SK-N-SH treated with all-trans-retinoic acid at 6 μM for 48 hours (cell line): ENCODE data around the gene SSC4D.
"Not testable (repeated sequence)": the region's sequence is repeated elsewhere in the genome, so short reads cannot be mapped to it uniquely, and the experiment has no call there.

Experiments used
- ATAC-seq: fragments of 200-7000 bp; cut with Tn5 transposase; 3 replicates; pipeline ENCODE4 v1.9.1; 2020; ENCODE audit warnings: mild to moderate bottlenecking, moderate library complexity
- ARNTL ChIP-seq: fragments of 450-650 bp; formaldehyde crosslinking; IDR thresholded peaks from 2 replicates; pipeline ENCODE4 v1.5.0; 2020; ENCODE audit warnings: low read depth, mild to moderate bottlenecking, moderate library complexity, borderline replicate concordance
- BACH2 ChIP-seq: fragments of 250-450 bp; sonication (Bioruptor Pico); IDR thresholded peaks from 2 replicates; pipeline ENCODE4 v1.9.0; 2021; ENCODE audit warnings: mild to moderate bottlenecking, borderline replicate concordance
- CREB5 ChIP-seq: fragments of 250-450 bp; sonication (Bioruptor Pico); IDR thresholded peaks from 2 replicates; pipeline ENCODE4 v1.5.1; 2020; ENCODE audit warnings: low read depth, mild to moderate bottlenecking, moderate library complexity
- CSDC2 ChIP-seq: fragments of 250-450 bp; sonication (Bioruptor Pico); IDR thresholded peaks from 2 replicates; pipeline ENCODE4 v1.5.0; 2020; ENCODE audit warnings: mild to moderate bottlenecking, moderate library complexity
- GLIS3 ChIP-seq: fragments of 250-450 bp; sonication (Bioruptor Pico); IDR thresholded peaks from 2 replicates; pipeline ENCODE4 v1.5.0; 2020; ENCODE audit warnings: mild to moderate bottlenecking, moderate library complexity
- ISL1 ChIP-seq: fragments of 250-450 bp; sonication (Bioruptor Pico); IDR thresholded peaks from 2 replicates; pipeline ENCODE4 v2.1.2; 2022; ENCODE audit warnings: mild to moderate bottlenecking, moderate library complexity
- PPARA ChIP-seq: fragments of 250-450 bp; sonication (Bioruptor Pico); IDR thresholded peaks from 2 replicates; pipeline ENCODE4 v1.5.0; 2020; ENCODE audit warnings: mild to moderate bottlenecking, borderline replicate concordance
- RARB ChIP-seq: fragments of 250-450 bp; sonication (Bioruptor Pico); IDR thresholded peaks from 2 replicates; pipeline ENCODE4 v1.8.0; 2021; ENCODE audit warnings: mild to moderate bottlenecking, moderate library complexity
- SNAI2 ChIP-seq: fragments of 250-450 bp; sonication (Bioruptor Pico); IDR thresholded peaks from 2 replicates; pipeline ENCODE4 v1.5.0; 2020; ENCODE audit warnings: mild to moderate bottlenecking, moderate library complexity
- TCF4 ChIP-seq: fragments of 250-450 bp; sonication (Bioruptor Pico); IDR thresholded peaks from 2 replicates; pipeline ENCODE4 v1.8.0; 2021; ENCODE audit warnings: mild to moderate bottlenecking, moderate library complexity, borderline replicate concordance
- TOX ChIP-seq: fragments of 250-450 bp; sonication (Bioruptor Pico); IDR thresholded peaks from 2 replicates; pipeline ENCODE4 v1.8.0; 2021; ENCODE audit warnings: mild to moderate bottlenecking, moderate library complexity, borderline replicate concordance
- TSHZ2 ChIP-seq: fragments of 250-450 bp; sonication (Bioruptor Pico); IDR thresholded peaks from 2 replicates; pipeline ENCODE4 v1.5.0; 2020; ENCODE audit warnings: mild to moderate bottlenecking, moderate library complexity
- ZC3H10 ChIP-seq: fragments of 250-450 bp; sonication (Bioruptor Pico); IDR thresholded peaks from 2 replicates; pipeline ENCODE4 v1.5.1; 2021; ENCODE audit warnings: mild to moderate bottlenecking, moderate library complexity
- ZFP30 ChIP-seq: fragments of 450-650 bp; formaldehyde crosslinking; IDR thresholded peaks from 2 replicates; pipeline ENCODE4 v1.5.0; 2022; ENCODE audit warnings: mild to moderate bottlenecking, moderate library complexity
- ZNF565 ChIP-seq: fragments of 450-650 bp; formaldehyde crosslinking; conservative IDR thresholded peaks from 2 replicates; pipeline ENCODE4 v1.5.0; 2020; ENCODE audit warnings: low read depth, mild to moderate bottlenecking, moderate library complexity
- TF ChIP-seq, protein P1 (sequence below): fragments of 250-450 bp; sonication (Bioruptor Pico); IDR thresholded peaks from 2 replicates; pipeline ENCODE4 v1.8.0; 2021; ENCODE audit warnings: low read depth, mild to moderate bottlenecking, moderate library complexity, borderline replicate concordance
- TF ChIP-seq, protein P2 (sequence below): fragments of 250-450 bp; sonication (Bioruptor Pico); IDR thresholded peaks from 2 replicates; pipeline ENCODE4 v1.8.0; 2020; ENCODE audit warnings: mild to moderate bottlenecking, moderate library complexity, borderline replicate concordance
- TF ChIP-seq, protein P3 (sequence below): fragments of 250-450 bp; sonication (Bioruptor Pico); IDR thresholded peaks from 2 replicates; pipeline ENCODE4 v1.5.1; 2021; ENCODE audit warnings: mild to moderate bottlenecking, moderate library complexity

SSC4D gene

GRCh38 chr7:76390092-76390491 lies 19.4 kb downstream of the SSC4D start:
- no peak for ATAC-seq
- TF ChIP-seq ZC3H10 (CRISPR knock-in tag), result no peak
- no peak for TF ChIP-seq CSDC2
- no peak for TF ChIP-seq ISL1
- no peak for TF ChIP-seq RARB
- no peak for TF ChIP-seq BACH2
- no peak for TF ChIP-seq CREB5 (CRISPR knock-in tag)
- TF ChIP-seq, protein P1, sequence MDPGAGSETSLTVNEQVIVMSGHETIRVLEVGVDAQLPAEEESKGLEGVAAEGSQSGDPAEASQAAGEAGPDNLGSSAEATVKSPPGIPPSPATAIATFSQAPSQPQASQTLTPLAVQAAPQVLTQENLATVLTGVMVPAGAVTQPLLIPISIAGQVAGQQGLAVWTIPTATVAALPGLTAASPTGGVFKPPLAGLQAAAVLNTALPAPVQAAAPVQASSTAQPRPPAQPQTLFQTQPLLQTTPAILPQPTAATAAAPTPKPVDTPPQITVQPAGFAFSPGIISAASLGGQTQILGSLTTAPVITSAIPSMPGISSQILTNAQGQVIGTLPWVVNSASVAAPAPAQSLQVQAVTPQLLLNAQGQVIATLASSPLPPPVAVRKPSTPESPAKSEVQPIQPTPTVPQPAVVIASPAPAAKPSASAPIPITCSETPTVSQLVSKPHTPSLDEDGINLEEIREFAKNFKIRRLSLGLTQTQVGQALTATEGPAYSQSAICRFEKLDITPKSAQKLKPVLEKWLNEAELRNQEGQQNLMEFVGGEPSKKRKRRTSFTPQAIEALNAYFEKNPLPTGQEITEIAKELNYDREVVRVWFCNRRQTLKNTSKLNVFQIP (CRISPR knock-in tag), result no peak
- TF ChIP-seq, protein P2, sequence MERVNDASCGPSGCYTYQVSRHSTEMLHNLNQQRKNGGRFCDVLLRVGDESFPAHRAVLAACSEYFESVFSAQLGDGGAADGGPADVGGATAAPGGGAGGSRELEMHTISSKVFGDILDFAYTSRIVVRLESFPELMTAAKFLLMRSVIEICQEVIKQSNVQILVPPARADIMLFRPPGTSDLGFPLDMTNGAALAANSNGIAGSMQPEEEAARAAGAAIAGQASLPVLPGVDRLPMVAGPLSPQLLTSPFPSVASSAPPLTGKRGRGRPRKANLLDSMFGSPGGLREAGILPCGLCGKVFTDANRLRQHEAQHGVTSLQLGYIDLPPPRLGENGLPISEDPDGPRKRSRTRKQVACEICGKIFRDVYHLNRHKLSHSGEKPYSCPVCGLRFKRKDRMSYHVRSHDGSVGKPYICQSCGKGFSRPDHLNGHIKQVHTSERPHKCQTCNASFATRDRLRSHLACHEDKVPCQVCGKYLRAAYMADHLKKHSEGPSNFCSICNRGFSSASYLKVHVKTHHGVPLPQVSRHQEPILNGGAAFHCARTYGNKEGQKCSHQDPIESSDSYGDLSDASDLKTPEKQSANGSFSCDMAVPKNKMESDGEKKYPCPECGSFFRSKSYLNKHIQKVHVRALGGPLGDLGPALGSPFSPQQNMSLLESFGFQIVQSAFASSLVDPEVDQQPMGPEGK (CRISPR knock-in tag), result no peak
- no peak for TF ChIP-seq GLIS3
- TF ChIP-seq TSHZ2 (CRISPR knock-in tag), result no peak

GRCh38 chr7:76387789-76388188 lies 21.7 kb downstream of the SSC4D start:
- ATAC-seq, result not testable (repeated sequence)

- TF ChIP-seq ZC3H10 (CRISPR knock-in tag) (no peak), RARB (no peak), TOX (CRISPR knock-in tag) (no peak), ARNTL (CRISPR knock-in tag) (no peak), ZFP30 (CRISPR knock-in tag) (no peak), SNAI2 (CRISPR knock-in tag) (no peak), BACH2 (no peak), GLIS3 (no peak), ZNF565 (CRISPR knock-in tag) (no peak), CREB5 (CRISPR knock-in tag) (no peak), PPARA (CRISPR knock-in tag) (no peak), TSHZ2 (CRISPR knock-in tag) (no peak), TCF4 (no peak), ISL1 (no peak)
- TF ChIP-seq, protein P3, sequence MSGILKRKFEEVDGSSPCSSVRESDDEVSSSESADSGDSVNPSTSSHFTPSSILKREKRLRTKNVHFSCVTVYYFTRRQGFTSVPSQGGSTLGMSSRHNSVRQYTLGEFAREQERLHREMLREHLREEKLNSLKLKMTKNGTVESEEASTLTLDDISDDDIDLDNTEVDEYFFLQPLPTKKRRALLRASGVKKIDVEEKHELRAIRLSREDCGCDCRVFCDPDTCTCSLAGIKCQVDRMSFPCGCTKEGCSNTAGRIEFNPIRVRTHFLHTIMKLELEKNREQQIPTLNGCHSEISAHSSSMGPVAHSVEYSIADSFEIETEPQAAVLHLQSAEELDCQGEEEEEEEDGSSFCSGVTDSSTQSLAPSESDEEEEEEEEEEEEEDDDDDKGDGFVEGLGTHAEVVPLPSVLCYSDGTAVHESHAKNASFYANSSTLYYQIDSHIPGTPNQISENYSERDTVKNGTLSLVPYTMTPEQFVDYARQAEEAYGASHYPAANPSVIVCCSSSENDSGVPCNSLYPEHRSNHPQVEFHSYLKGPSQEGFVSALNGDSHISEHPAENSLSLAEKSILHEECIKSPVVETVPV (CRISPR knock-in tag), result no peak
- TF ChIP-seq, protein P1 (CRISPR knock-in tag), result no peak
- no peak for ATAC-seq
These were observed 22.7 kb downstream of the SSC4D start for GRCh38 chr7:76386691-76387260.
